C1 segment of cervical spinal cord (tissue), 14 donors: ENCODE data around the gene IFNGR2.
"Not testable (repeated sequence)": the region's sequence is repeated elsewhere in the genome, so short reads cannot be mapped to it uniquely, and the experiment has no call there.

Source experiments
- DNase-seq, 14 donors: peaks; one replicate each; lab custom pipeline; 2025; lab: John Stamatoyannopoulos, UW

The IFNGR2 gene

DNA sequence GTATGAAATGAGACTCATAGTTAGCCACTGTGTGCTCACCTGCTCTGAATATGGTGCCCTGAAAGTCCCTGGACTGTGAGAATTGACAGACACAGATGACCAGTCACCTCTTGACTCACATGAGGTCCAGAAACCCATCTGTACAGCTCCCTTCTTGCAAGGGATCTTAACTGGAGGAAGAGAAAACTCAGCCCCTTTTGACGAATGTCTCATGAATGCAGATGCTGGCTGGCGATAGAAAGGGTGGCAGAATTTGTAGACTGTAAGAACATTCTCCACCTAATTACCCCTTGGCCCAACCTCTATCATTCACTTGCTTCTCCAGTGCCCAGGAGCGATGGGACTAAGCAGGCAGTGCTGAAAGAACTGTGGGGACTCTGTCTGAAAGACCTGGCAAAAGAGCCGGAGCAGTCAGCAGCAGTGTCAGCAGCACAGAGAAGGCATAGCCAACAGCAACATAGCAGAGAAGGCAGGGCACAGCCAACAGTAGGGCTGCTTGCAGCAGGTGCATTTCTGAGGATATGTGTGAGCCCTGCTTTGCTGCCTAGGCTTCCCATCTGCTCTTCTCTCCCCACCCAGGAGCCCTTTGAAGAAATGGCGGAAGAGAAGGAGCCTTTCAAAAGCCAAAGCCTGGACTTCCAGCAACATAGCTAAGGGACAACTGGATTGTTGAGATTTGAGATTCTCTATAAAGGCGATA lies 25.8 kb upstream of the IFNGR2 start:
- DNase-seq = peak in 1 of 14 donors; percentile 21

GRCh38 chr21:33378081-33378480 lies 25.1 kb upstream of the IFNGR2 start:
- no peak for DNase-seq

GRCh38 chr21:33379934-33380333 lies 23.3 kb upstream of the IFNGR2 start:
- peak in 1 of 14 donors; percentile 6 for DNase-seq

- peak in 11 of 14 donors; percentile 20 to 86 (median 57) for DNase-seq
Measured at GRCh38 chr21:33380483-33380998, 22.7 kb upstream of the IFNGR2 start.

GRCh38 chr21:33381381-33381780 lies 21.8 kb upstream of the IFNGR2 start:
- not testable (repeated sequence) for DNase-seq

DNA sequence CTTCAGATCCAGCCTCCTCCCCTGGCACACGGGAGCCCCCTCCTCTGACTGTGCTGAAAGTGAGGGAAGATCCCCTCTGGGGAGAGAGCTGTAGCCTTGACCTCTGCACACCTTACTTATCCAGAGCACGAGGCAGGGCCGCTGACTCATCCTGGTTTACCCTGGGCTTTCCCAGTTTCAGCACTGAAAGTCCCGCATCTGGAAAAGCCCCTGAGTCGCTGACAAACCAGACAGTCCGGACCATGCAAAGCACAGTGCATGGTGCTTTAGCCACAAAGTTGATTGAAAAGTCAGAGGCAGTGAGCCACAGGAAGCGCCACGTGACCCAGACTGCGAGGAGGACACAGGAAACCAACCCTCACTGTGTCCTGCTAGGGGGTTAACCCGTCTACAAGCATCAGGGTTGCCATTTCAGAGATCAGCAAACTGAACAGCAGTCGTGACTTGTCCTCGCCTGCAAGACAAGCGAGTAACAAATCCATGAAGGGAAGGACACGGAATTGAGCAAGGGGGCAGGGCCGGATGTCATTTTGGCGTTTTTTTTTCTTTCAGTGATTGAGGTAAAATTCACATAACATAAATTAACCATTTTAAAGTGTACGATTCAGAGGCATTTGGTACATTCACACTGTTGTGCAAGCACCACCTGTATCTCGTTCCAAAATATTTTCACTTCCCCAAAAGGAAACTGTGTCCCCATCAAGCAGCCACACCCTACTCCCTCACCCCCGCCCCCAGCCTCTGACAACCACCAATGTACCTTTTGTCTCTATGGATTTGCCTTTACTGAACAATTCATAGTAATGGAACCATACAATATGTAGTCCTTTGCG lies 19.9 kb upstream of the IFNGR2 start:
- DNase-seq = peak in 4 of 14 donors; percentile 12 to 35 (median 15)

DNA sequence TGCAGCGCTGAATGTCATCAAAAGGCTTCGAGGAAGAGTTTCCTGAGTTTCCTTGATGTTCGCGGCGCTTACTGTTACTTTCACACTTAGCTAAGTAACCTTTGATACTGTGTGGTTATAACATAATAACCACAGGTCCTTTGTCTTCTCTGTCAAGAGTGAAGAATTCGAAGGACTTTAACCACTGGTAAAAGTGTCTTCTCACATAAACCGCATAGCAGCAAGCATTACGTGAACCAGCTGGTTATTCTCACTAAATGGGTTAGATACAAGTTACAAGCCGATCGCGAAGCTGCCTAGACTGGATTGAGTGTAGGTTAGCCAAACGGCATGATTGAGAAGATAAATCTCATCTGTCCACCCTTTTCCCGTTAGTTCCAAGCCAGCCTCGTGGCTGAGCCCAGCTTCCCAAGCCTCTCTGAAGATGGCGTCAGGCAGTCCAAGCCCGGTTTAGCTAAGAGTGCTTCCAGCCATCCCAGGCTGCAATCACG lies 18.3 kb upstream of the IFNGR2 start:
- no peak for DNase-seq

- no peak for DNase-seq
Measured at GRCh38 chr21:33386222-33386784, 16.9 kb upstream of the IFNGR2 start.

GRCh38 chr21:33387294-33387693 lies 15.9 kb upstream of the IFNGR2 start:
- DNase-seq = no peak

- DNase-seq = no peak
Measured at GRCh38 chr21:33388188-33388587, 15.0 kb upstream of the IFNGR2 start.

DNA sequence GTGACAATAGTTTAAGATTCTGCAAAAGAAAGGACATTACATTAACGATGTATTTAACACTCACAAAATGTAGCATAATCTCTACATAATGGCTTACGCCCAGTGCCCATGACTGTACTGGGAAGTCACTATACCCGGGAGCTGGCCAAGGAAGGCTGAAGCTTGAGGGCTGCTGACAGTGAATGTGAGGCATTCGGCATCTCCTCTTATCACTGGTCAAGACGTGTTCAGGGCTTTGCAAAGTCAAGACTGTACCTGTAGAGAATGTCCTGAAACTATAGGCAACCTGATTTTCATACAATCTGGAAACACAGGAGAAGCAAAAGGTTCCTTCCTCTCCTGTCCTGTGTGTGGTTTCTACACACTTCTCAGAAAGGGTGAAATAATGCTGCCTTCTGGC lies 12.7 kb upstream of the IFNGR2 start:
- no peak for DNase-seq

GRCh38 chr21:33391656-33392055 lies 11.6 kb upstream of the IFNGR2 start:
- no peak for DNase-seq

GRCh38 chr21:33392284-33392985 lies 10.8 kb upstream of the IFNGR2 start:
- DNase-seq = no peak

- no peak for DNase-seq
Measured at GRCh38 chr21:33393348-33393747, 9.9 kb upstream of the IFNGR2 start.

DNA sequence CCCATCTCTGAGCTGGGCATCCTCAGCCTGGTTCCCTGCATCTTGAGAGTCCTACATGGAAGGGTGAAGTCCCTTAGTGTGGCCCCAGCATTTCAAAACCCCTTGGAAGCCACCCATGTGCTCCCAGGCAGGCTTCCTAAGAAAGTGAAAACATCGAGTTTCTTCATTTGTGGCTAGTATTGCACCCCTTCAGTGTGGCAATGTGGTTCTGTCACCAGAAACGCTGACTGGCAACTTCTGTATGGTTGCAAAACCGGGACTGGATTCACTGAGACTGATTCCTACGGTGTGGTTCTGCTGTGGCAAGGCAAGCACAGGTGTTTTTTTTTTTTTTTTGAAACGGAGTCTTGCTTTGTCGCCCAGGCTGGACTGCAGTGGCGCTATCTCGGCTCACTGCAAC lies 9.0 kb upstream of the IFNGR2 start:
- peak in 6 of 14 donors; percentile 20 to 43 (median 32) for DNase-seq

GRCh38 chr21:33395891-33396331 lies 7.3 kb upstream of the IFNGR2 start:
- DNase-seq = no peak

DNA sequence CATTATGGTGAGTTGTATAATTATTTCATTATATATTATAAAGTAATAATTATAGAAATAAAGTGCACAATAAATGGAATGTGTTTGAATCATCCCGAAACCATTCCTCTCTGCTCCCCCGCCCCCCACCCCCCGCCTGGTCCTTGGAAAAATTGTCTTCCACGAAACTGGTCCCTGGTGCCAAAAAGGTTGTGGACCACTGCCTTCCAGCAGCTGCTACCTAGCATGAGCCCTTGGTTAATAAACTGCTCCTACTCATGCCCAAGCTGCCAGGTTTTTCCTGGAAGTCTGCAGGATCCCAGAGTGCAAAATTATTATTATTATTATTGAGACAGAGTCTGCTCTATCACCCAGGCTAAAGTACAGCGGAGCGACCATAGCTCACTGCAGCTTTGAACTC lies 6.8 kb upstream of the IFNGR2 start:
- no peak for DNase-seq

GRCh38 chr21:33396951-33397350 lies 6.3 kb upstream of the IFNGR2 start:
- DNase-seq = no peak

DNA sequence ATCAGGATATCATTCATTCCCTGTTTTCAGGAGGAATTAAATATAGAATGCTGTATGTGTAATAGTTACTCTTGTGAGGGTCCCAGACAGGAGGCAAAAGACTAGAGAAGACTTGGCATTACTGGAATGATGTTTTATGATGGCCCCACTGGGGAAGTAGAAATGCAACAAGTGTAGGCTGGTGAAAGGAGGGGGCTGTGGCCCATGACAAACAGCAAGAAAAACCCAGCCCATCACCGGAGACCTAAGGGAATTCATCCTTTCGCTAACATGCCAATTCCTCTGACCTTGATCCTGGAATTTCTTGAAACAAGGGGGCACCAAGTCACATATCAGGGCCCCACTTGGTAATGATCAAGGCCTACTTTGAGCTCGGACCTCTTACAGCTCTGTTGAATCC lies 5.5 kb upstream of the IFNGR2 start:
- no peak for DNase-seq

- no peak for DNase-seq
Measured at GRCh38 chr21:33398361-33398760, 4.9 kb upstream of the IFNGR2 start.

- DNase-seq = no peak
Measured at GRCh38 chr21:33401630-33401992, 1.6 kb upstream of the IFNGR2 start.
